Thyroid gland (tissue), 4 donors: ENCODE results near the gene SLC25A36.

Source experiments
- CTCF ChIP-seq, 6 experiments: fragments of 200-600 bp in 3 of 6; fragments of 450-650 bp in 3 of 6; sonication (generic) in 3 of 6; IDR thresholded peaks; one replicate each; pipeline ENCODE4 v1.5.1; 2016 to 2019; ENCODE audit warnings: antibody characterized with exemption in 6 of 6, mild to moderate bottlenecking in 2 of 6, inconsistent platforms in 1 of 6, moderate library complexity in 1 of 6
- POLR2A ChIP-seq, 2 donors: fragments of 450-650 bp; IDR thresholded peaks; one replicate each; pipeline ENCODE4 v1.6.1; 2017; ENCODE audit warnings: antibody characterized with exemption in 2 of 2, mild to moderate bottlenecking in 2 of 2, moderate library complexity in 1 of 2

- TF ChIP-seq CTCF (IDR thresholded peaks at IDR 0.05), result no peak
- TF ChIP-seq POLR2A (IDR thresholded peaks at IDR 0.05), result no peak
Measured at GRCh38 chr3:140980663-140981062, 39.0 kb downstream of the SLC25A36 start.
